ENCODE measurements around the gene C11orf91.

GRCh38 chr11:33684003-33684706, 16.5 kb downstream of the C11orf91 start:
- no peak for TF ChIP-seq CTCF (IDR thresholded peaks at IDR 0.05)
- no peak for TF ChIP-seq POLR2A (IDR thresholded peaks at IDR 0.05)
